Upper lobe of right lung (tissue), 1 donor: ENCODE measurements around the gene RPE. TPM values are rescaled to one million over a fixed set of nuclear protein-coding genes. Genes with fewer than 3 reads are reported as not detected.

Experiments used
- ATAC-seq: fragments of 200-7000 bp; cut with Tn5 transposase; one replicate; pipeline ENCODE4 v1.9.1; 2020; ENCODE audit warnings: mild to moderate bottlenecking, moderate library complexity
- DNase-seq: peaks from one replicate; pipeline ENCODE4 v3.0.0-alpha.2; 2020
- H3K27ac ChIP-seq: fragments of 200-600 bp; one replicate; pipeline ENCODE4 v1.8.0; 2022
- H3K27me3 ChIP-seq: fragments of 200-600 bp; one replicate; pipeline ENCODE4 v1.8.0; 2022; ENCODE audit warnings: mild to moderate bottlenecking
- H3K36me3 ChIP-seq: fragments of 200-600 bp; one replicate; pipeline ENCODE4 v1.8.0; 2022
- H3K4me1 ChIP-seq: fragments of 200-600 bp; one replicate; pipeline ENCODE4 v1.8.0; 2022
- H3K4me3 ChIP-seq: fragments of 200-600 bp; one replicate; pipeline ENCODE4 v1.8.0; 2022; ENCODE audit warnings: mild to moderate bottlenecking
- H3K9me3 ChIP-seq: fragments of 200-600 bp; one replicate; pipeline ENCODE4 v1.8.0; 2022
- CTCF ChIP-seq: fragments of 200-600 bp; IDR thresholded peaks from one replicate; pipeline ENCODE4 v1.8.0; 2022; ENCODE audit warnings: antibody characterized with exemption
- intact Hi-C: fragments of 100-400 bp; cut with DNase I; formaldehyde crosslinking; loops from one replicate; pipeline ENCODE4 v1.11.0; 2022
- total RNA-seq: library from RNA; stranded (reverse); fragmentation: NEBNext Ultra II Directional; extraction: Animal tissue kit (Norgen Biotek cat#: 25700); gene quantifications from one replicate; pipeline ENCODE4 v1.2.1, GENCODE V29; 2021
- donor health status: DM: no; HTN: yes; CAD: no; lungs with severe emphysema.

RPE gene
- total RNA-seq, 1 donor from 2014 or later, result 47.7 TPM

- Histone ChIP-seq H3K27me3 (no peaks in the 10 kb centered on the region), H3K36me3 (no peaks in the 10 kb centered on the region), H3K4me3 (no peak overlapping the region), H3K4me1 (no peaks in the 10 kb centered on the region), H3K27ac (no peak overlapping the region), H3K9me3 (no peaks in the 10 kb centered on the region)
- intact Hi-C loops, result no loop called here
- ATAC-seq (no peak), DNase-seq (no peak)
- no peak for TF ChIP-seq CTCF
Measured at GRCh38 chr2:209988010-209988409, 14.4 kb upstream of the RPE start.

DNA sequence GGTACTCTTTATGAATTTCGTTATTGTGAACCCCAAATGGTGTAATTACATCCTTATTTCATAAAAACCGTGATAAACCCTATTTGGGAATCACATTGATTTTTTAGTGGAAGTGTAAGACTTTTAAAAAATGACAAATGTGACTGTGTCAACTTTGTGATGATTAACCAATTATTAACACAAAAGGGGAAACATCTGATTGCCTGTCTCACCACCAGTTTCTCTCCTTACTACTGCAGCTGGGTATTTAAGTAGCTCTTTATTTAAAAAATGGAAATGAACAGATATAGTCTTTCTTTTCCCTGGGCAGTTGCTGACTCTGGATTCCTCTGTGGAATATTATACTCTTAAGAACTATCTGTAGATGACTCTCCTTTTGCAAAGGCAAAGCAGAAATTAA is 11.6 kb upstream of the RPE start:
- intact Hi-C loops, result no loop called here
- ATAC-seq, result no peak
- no peaks in the 10 kb centered on the region for H3K27me3 ChIP-seq
- no peaks in the 10 kb centered on the region for H3K4me1 ChIP-seq
- no peak overlapping the region for H3K4me3 ChIP-seq
- H3K9me3 ChIP-seq, result no peaks in the 10 kb centered on the region
- no peak for TF ChIP-seq CTCF
- H3K27ac ChIP-seq, result no peak overlapping the region
- no peaks in the 10 kb centered on the region for H3K36me3 ChIP-seq
- DNase-seq, result no peak

DNA sequence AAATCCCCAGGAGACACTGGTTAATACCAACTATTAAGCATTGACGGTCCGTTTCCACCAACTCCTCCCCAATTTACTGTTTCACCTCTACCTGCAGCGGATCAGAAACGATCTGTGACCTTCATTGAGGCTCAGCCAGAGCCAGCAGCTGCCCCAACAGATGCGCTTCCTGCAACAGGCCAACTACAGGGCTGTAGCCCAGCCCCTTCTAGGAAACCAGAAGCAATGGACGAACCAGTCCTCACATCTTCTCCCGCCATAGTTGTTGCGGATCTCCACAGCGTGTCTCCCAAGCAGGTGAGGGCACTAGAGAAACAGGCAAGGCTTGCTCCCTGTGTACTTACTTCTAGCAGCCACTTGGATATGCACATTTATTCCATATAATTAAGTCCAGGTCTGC is 8.5 kb upstream of the RPE start:
- intact Hi-C loops, result no loop called here
- Histone ChIP-seq H3K36me3 (no peaks in the 10 kb centered on the region), H3K27me3 (no peaks in the 10 kb centered on the region), H3K9me3 (no peaks in the 10 kb centered on the region), H3K4me3 (no peak overlapping the region), H3K4me1 (no peaks in the 10 kb centered on the region), H3K27ac (no peak overlapping the region)
- DNase-seq (no peak), ATAC-seq (no peak)
- no peak for TF ChIP-seq CTCF

- Histone ChIP-seq H3K9me3 (no peaks in the 10 kb centered on the region), H3K36me3 (no peaks in the 10 kb centered on the region), H3K4me1 (peaks cover 10% of the 10 kb centered on the region), H3K27me3 (no peaks in the 10 kb centered on the region), H3K27ac (no peak overlapping the region), H3K4me3 (no peak overlapping the region)
- DNase-seq (no peak), ATAC-seq (no peak)
- intact Hi-C loops, result no loop called here
- TF ChIP-seq CTCF, result no peak
Measured at GRCh38 chr2:209998596-209998995, 3.8 kb upstream of the RPE start.

DNA sequence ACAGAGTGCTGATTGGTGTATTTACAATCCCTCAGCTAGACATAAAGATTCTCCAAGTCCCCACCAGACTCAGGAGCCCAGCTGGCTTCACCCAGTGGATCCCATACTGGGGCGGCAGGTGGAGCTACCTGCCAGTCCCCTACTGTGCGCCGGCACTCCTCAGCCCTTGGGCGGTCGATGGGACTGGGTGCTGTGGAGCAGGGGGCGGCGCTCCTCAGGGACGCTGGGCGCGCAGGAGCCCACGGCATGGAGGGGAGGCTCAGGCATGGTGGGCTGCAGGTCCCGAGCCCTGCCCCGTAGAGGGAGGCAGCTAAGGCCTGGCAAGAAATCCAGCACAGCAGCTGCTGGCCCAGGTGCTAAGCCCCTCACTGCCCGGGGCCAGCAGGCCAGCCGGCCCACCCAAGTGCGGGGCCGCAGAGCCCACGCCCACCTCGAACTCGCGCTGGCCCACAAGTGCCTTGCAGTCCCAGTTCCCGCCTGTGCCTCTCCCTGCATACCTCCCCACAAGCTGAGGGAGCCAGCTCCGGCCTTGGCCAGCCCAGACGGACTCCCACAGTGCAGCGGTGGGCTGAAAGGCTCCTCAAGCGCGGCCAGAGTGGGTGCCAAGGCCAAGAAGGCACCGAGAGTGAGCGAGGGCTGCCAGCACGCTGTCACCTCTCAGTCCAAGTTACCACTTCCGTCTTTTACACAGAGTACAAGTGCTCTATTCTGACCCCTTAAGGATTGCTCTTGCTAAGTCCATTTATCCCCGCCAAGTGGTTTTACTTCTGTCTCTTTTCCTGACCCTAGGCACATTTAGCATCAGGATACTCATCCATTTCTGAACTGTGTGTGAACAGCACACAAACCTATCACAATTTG is 1.7 kb upstream of the RPE start:
- intact Hi-C loops, result no loop called here
- no peak for TF ChIP-seq CTCF
- Histone ChIP-seq H3K9me3 (no peaks in the 10 kb centered on the region), H3K27ac (no peak overlapping the region), H3K4me1 (peaks cover 31% of the 10 kb centered on the region), H3K27me3 (no peaks in the 10 kb centered on the region), H3K4me3 (no peak overlapping the region), H3K36me3 (no peaks in the 10 kb centered on the region)
- ATAC-seq (no peak), DNase-seq (no peak)
